ENCODE data around the gene CIZ1.

CIZ1 gene

GRCh38 chr9:128127990-128128835 lies 63.2 kb downstream of the CIZ1 start:
- peaks cover 0 to 3% of the 10 kb centered on the region in 2 donors for H3K36me3 ChIP-seq (ENCODE audit: control insufficient read depth in 2 of 2, insufficient read depth in 2 of 2, low read length in 2 of 2)
- no peaks in the 10 kb centered on the region for H3K9me3 ChIP-seq (ENCODE audit: control insufficient read depth in 2 of 2, low read length in 2 of 2)
- no peaks in the 10 kb centered on the region for H3K27me3 ChIP-seq (ENCODE audit: control insufficient read depth in 1 of 2, insufficient read depth in 2 of 2, low read length in 2 of 2)
- peak overlapping the region; percentile 93 for H3K27ac ChIP-seq (ENCODE audit: low read length)
- peak overlapping the region; percentile 81 to 94 for H3K4me3 ChIP-seq (ENCODE audit: low read length in 2 of 2)
- peaks cover 34% of the 10 kb centered on the region for H3K4me1 ChIP-seq (ENCODE audit: control insufficient read depth, insufficient read depth, low read length)
- H3K9ac ChIP-seq (ENCODE audit: low read length in 2 of 2) = peak overlapping the region; percentile 75 to 82

DNA sequence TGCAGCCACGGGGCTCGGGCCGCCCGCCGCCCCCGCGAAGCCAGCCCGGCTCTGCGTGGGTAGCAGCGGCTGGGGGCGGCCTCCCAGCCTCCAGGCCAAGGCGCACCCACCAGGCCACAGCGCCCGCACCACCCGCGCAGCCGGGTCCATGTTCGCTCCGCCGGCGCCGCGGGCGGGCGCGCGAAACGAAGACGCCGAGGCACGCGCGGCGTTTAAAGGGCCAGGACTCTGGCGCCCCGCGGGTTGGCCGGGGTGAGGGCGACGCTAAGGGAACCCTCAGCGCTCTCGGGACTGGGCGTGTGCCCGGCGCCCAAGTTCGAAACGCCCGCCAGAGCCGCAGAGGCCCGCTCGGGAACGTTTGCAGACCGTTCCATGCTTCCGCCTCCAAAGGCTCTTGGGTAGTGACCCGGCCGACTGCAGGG lies 63.8 kb downstream of the CIZ1 start, which contains the start of gene PTGES2:
TSS of gene PTGES2 (minus strand) at position 162 of the 422 bp plus-strand sequence. CDS start at position 150, 12 bp downstream.
- peaks cover 34% of the 10 kb centered on the region for H3K4me1 ChIP-seq (ENCODE audit: control insufficient read depth, insufficient read depth, low read length)
- H3K36me3 ChIP-seq (ENCODE audit: control insufficient read depth in 2 of 2, insufficient read depth in 2 of 2, low read length in 2 of 2) = peaks cover 3 to 7% of the 10 kb centered on the region in 2 donors
- peak within 1 kb of the TSS; percentile 93 for H3K27ac ChIP-seq (ENCODE audit: low read length)
- H3K9ac ChIP-seq (ENCODE audit: low read length in 2 of 2) = peak within 1 kb of the TSS; percentile 75 to 86
- no peaks in the 10 kb centered on the region for H3K27me3 ChIP-seq (ENCODE audit: control insufficient read depth in 1 of 2, insufficient read depth in 2 of 2, low read length in 2 of 2)
- no peaks in the 10 kb centered on the region for H3K9me3 ChIP-seq (ENCODE audit: control insufficient read depth in 2 of 2, low read length in 2 of 2)
- peak within 1 kb of the TSS; percentile 81 to 94 for H3K4me3 ChIP-seq (ENCODE audit: low read length in 2 of 2)

- H3K9me3 ChIP-seq (ENCODE audit: control insufficient read depth in 2 of 2, low read length in 2 of 2) = no peaks in the 10 kb centered on the region
- peaks cover 6 to 7% of the 10 kb centered on the region in 2 donors for H3K36me3 ChIP-seq (ENCODE audit: control insufficient read depth in 2 of 2, insufficient read depth in 2 of 2, low read length in 2 of 2)
- H3K9ac ChIP-seq (ENCODE audit: low read length in 2 of 2) = peak overlapping the region in 1 of 2 donors; percentile 29
- no peaks in the 10 kb centered on the region for H3K27me3 ChIP-seq (ENCODE audit: control insufficient read depth in 1 of 2, insufficient read depth in 2 of 2, low read length in 2 of 2)
- H3K27ac ChIP-seq (ENCODE audit: low read length) = no peak overlapping the region
- H3K4me1 ChIP-seq (ENCODE audit: control insufficient read depth, insufficient read depth, low read length) = peaks cover 34% of the 10 kb centered on the region
- peak overlapping the region in 1 of 2 donors; percentile 44 for H3K4me3 ChIP-seq (ENCODE audit: low read length in 2 of 2)
Observed at GRCh38 chr9:128125580-128126354, 65.6 kb downstream of the CIZ1 start.

GRCh38 chr9:128124873-128125579 lies 66.3 kb downstream of the CIZ1 start:
- Histone ChIP-seq H3K27ac (ENCODE audit: low read length) (no peak overlapping the region), H3K9ac (ENCODE audit: low read length in 2 of 2) (no peak overlapping the region), H3K27me3 (ENCODE audit: control insufficient read depth in 1 of 2, insufficient read depth in 2 of 2, low read length in 2 of 2) (no peaks in the 10 kb centered on the region), H3K4me1 (ENCODE audit: control insufficient read depth, insufficient read depth, low read length) (peaks cover 34% of the 10 kb centered on the region), H3K9me3 (ENCODE audit: control insufficient read depth in 2 of 2, low read length in 2 of 2) (no peaks in the 10 kb centered on the region), H3K36me3 (ENCODE audit: control insufficient read depth in 2 of 2, insufficient read depth in 2 of 2, low read length in 2 of 2) (peaks cover 6 to 7% of the 10 kb centered on the region in 2 donors), H3K4me3 (ENCODE audit: low read length in 2 of 2) (peak overlapping the region in 1 of 2 donors; percentile 44)

- H3K27ac ChIP-seq (ENCODE audit: low read length) = no peak overlapping the region
Observed at GRCh38 chr9:128124451-128124850, 66.9 kb downstream of the CIZ1 start.

GRCh38 chr9:128123451-128124080 lies 67.8 kb downstream of the CIZ1 start:
- H3K4me1 ChIP-seq (ENCODE audit: control insufficient read depth, insufficient read depth, low read length) = peaks cover 26% of the 10 kb centered on the region
- H3K9ac ChIP-seq (ENCODE audit: low read length in 2 of 2) = no peak overlapping the region
- H3K27ac ChIP-seq (ENCODE audit: low read length) = no peak overlapping the region
- peaks cover 6 to 7% of the 10 kb centered on the region in 2 donors for H3K36me3 ChIP-seq (ENCODE audit: control insufficient read depth in 2 of 2, insufficient read depth in 2 of 2, low read length in 2 of 2)
- H3K4me3 ChIP-seq (ENCODE audit: low read length in 2 of 2) = no peak overlapping the region
- H3K9me3 ChIP-seq (ENCODE audit: control insufficient read depth in 2 of 2, low read length in 2 of 2) = no peaks in the 10 kb centered on the region
- no peaks in the 10 kb centered on the region for H3K27me3 ChIP-seq (ENCODE audit: control insufficient read depth in 1 of 2, insufficient read depth in 2 of 2, low read length in 2 of 2)

More at GRCh38 chr9:128124451-128124850, 66.9 kb downstream of the CIZ1 start:
- Histone ChIP-seq H3K27me3 (ENCODE audit: control insufficient read depth in 1 of 2, insufficient read depth in 2 of 2, low read length in 2 of 2) (no peaks in the 10 kb centered on the region), H3K4me1 (ENCODE audit: control insufficient read depth, insufficient read depth, low read length) (peaks cover 34% of the 10 kb centered on the region), H3K9ac (ENCODE audit: low read length in 2 of 2) (no peak overlapping the region), H3K4me3 (ENCODE audit: low read length in 2 of 2) (no peak overlapping the region), H3K9me3 (ENCODE audit: control insufficient read depth in 2 of 2, low read length in 2 of 2) (no peaks in the 10 kb centered on the region), H3K36me3 (ENCODE audit: control insufficient read depth in 2 of 2, insufficient read depth in 2 of 2, low read length in 2 of 2) (peaks cover 6 to 7% of the 10 kb centered on the region in 2 donors)

GRCh38 chr9:128122809-128123175 lies 68.6 kb downstream of the CIZ1 start:
- Histone ChIP-seq H3K9ac (ENCODE audit: low read length in 2 of 2) (no peak overlapping the region), H3K27me3 (ENCODE audit: control insufficient read depth in 1 of 2, insufficient read depth in 2 of 2, low read length in 2 of 2) (no peaks in the 10 kb centered on the region), H3K27ac (ENCODE audit: low read length) (no peak overlapping the region), H3K9me3 (ENCODE audit: control insufficient read depth in 2 of 2, low read length in 2 of 2) (no peaks in the 10 kb centered on the region), H3K4me3 (ENCODE audit: low read length in 2 of 2) (no peak overlapping the region), H3K36me3 (ENCODE audit: control insufficient read depth in 2 of 2, insufficient read depth in 2 of 2, low read length in 2 of 2) (peaks cover 6 to 7% of the 10 kb centered on the region in 2 donors), H3K4me1 (ENCODE audit: control insufficient read depth, insufficient read depth, low read length) (peaks cover 31% of the 10 kb centered on the region)

- Histone ChIP-seq H3K27me3 (ENCODE audit: control insufficient read depth in 1 of 2, insufficient read depth in 2 of 2, low read length in 2 of 2) (no peaks in the 10 kb centered on the region), H3K9me3 (ENCODE audit: control insufficient read depth in 2 of 2, low read length in 2 of 2) (no peaks in the 10 kb centered on the region), H3K4me3 (ENCODE audit: low read length in 2 of 2) (no peak overlapping the region), H3K27ac (ENCODE audit: low read length) (no peak overlapping the region), H3K9ac (ENCODE audit: low read length in 2 of 2) (no peak overlapping the region), H3K4me1 (ENCODE audit: control insufficient read depth, insufficient read depth, low read length) (peaks cover 31% of the 10 kb centered on the region), H3K36me3 (ENCODE audit: control insufficient read depth in 2 of 2, insufficient read depth in 2 of 2, low read length in 2 of 2) (peaks cover 6 to 7% of the 10 kb centered on the region in 2 donors)
Observed at GRCh38 chr9:128121924-128122808, 69.2 kb downstream of the CIZ1 start.

DNA sequence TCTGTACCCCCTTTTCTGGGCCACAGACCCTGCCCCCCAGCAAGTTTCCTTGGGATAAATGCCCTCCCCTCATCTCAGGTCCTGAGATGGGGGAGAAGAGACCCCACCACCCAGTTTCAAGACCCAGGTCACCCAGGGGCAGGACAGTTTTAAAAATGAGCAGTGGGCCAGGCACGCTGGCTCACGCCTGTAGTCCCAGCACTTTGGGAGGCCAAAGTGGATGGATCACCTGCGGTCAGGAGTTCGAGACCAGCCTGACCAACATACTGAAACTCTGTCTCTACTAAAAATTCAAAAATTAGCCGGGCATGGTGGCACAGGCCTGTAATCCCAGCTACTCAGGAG lies 69.9 kb downstream of the CIZ1 start:
- Histone ChIP-seq H3K36me3 (ENCODE audit: control insufficient read depth in 2 of 2, insufficient read depth in 2 of 2, low read length in 2 of 2) (peaks cover 6 to 7% of the 10 kb centered on the region in 2 donors), H3K27me3 (ENCODE audit: control insufficient read depth in 1 of 2, insufficient read depth in 2 of 2, low read length in 2 of 2) (no peaks in the 10 kb centered on the region), H3K9ac (ENCODE audit: low read length in 2 of 2) (no peak overlapping the region), H3K27ac (ENCODE audit: low read length) (no peak overlapping the region), H3K9me3 (ENCODE audit: control insufficient read depth in 2 of 2, low read length in 2 of 2) (no peaks in the 10 kb centered on the region), H3K4me1 (ENCODE audit: control insufficient read depth, insufficient read depth, low read length) (peaks cover 25% of the 10 kb centered on the region), H3K4me3 (ENCODE audit: low read length in 2 of 2) (no peak overlapping the region)
